ENCODE data around the gene B4GAT1. TPM values are rescaled to one million over a fixed set of nuclear protein-coding genes. Genes with fewer than 3 reads are reported as not detected.

B4GAT1 gene
- total and polyA plus RNA-seq, 10 of the 15 experiments (the other 5 are each of a cell fraction or from before 2014, with no cell fraction given), result 0.55 to 11.1 (median 4.3) TPM

- WGBS (ENCODE audit: insufficient coverage, insufficient replicate concordance, low lambda C conversion rate, missing lambda C conversion rate), result 48% methylated on average over 17 of the region's 17 CpGs
- in situ Hi-C loops (cut with MboI), result no loop called here
- no peak overlapping the region for H3K9ac ChIP-seq (ENCODE audit: control insufficient read depth, insufficient read depth, low read length)
Measured at GRCh38 chr11:66314561-66315497, 32.6 kb downstream of the B4GAT1 start.

More at GRCh38 chr11:66314561-66315497, 32.6 kb downstream of the B4GAT1 start:
- ChIA-PET POLR2A (no interaction called here), RAD21 (ENCODE audit: unreplicated experiment) (no interaction called here), SMC1A (ENCODE audit: uncharacterized antibody, unreplicated experiment) (interaction anchor here (0.7 kb wide), 1 partner anchor 14 kb away, joined by 3 read pairs; no protein-coding TSS in a partner anchor), CTCF (interaction anchor here (0.9 to 6.1 kb wide), 2 partner anchors 72 to 73 kb away, joined by 3 to 166 read pairs; no protein-coding TSS in a partner anchor)
- Histone ChIP-seq H3K9me3 (replicated peaks; ENCODE audit: control insufficient read depth, insufficient read depth, low read length) (no peaks in the 10 kb centered on the region; the same call in 2 of the 3 replicates), H3K36me3 (ENCODE audit: control insufficient read depth in 2 of 2, insufficient read depth in 2 of 2, low read length in 1 of 2) (no peaks in the 10 kb centered on the region), H4K20me1 (ENCODE audit: control insufficient read depth, insufficient read depth) (no peaks in the 10 kb centered on the region), H3K4me1 (ENCODE audit: control insufficient read depth, insufficient read depth, low read length) (peaks cover 18% of the 10 kb centered on the region), H2AFZ (ENCODE audit: control insufficient read depth, low read depth, low read length) (no peak overlapping the region), H3K27ac (ENCODE audit: control insufficient read depth, insufficient read depth) (no peak overlapping the region), H3K4me2 (ENCODE audit: control insufficient read depth, insufficient read depth) (no peak overlapping the region), H3K79me2 (ENCODE audit: control insufficient read depth, insufficient read depth, low read length) (no peaks in the 10 kb centered on the region), H3K4me3 (no peak overlapping the region), H3K27me3 (replicated peaks in 1 of 2; ENCODE audit: control insufficient read depth in 2 of 2, insufficient read depth in 2 of 2, low read length in 1 of 2) (no peaks in the 10 kb centered on the region; a peak in 1 of 4 replicates)
- ATAC-seq (no peak), FAIRE-seq (no peak), DNase-seq (ENCODE audit: low read depth, low spot score) (no peak)
- TF ChIP-seq ZNF622 (IDR thresholded peaks at IDR 0.05) (no peak), BCL11A (IDR thresholded peaks at IDR 0.05; ENCODE audit: low read depth, low read length) (no peak), RAD51 (IDR thresholded peaks at IDR 0.05) (no peak), RCOR1 (conservative IDR thresholded peaks at IDR 0.05; ENCODE audit: low read depth, low read length) (no peak), ZNF274 (IDR thresholded peaks at IDR 0.05; ENCODE audit: insufficient read depth, insufficient read length) (no peak), BRCA1 (IDR thresholded peaks at IDR 0.05; ENCODE audit: low read depth, low read length) (no peak), SIN3A (IDR thresholded peaks at IDR 0.05; ENCODE audit: low read depth, low read length) (no peak), TAF1 (IDR thresholded peaks at IDR 0.05; ENCODE audit: borderline replicate concordance, low read depth, low read length) (no peak), POU2F2 (IDR thresholded peaks at IDR 0.05; ENCODE audit: borderline replicate concordance, low read depth, low read length) (no peak), SMAD5 (IDR thresholded peaks at IDR 0.05; ENCODE audit: low read depth) (no peak)
- TF ChIP-seq, protein P1, sequence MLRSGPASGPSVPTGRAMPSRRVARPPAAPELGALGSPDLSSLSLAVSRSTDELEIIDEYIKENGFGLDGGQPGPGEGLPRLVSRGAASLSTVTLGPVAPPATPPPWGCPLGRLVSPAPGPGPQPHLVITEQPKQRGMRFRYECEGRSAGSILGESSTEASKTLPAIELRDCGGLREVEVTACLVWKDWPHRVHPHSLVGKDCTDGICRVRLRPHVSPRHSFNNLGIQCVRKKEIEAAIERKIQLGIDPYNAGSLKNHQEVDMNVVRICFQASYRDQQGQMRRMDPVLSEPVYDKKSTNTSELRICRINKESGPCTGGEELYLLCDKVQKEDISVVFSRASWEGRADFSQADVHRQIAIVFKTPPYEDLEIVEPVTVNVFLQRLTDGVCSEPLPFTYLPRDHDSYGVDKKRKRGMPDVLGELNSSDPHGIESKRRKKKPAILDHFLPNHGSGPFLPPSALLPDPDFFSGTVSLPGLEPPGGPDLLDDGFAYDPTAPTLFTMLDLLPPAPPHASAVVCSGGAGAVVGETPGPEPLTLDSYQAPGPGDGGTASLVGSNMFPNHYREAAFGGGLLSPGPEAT (IDR thresholded peaks at IDR 0.05; ENCODE audit: low read depth), result no peak
- BruUV-seq (replicated peaks), result no TSS peak
- intact Hi-C loops (cut with micrococcal nuclease; ENCODE audit: unreplicated experiment), result no loop called here
